HepG2 (cell line): ENCODE data around the gene EVA1A. TPM values are rescaled to one million over a fixed set of nuclear protein-coding genes. Genes with fewer than 3 reads are reported as not detected.

Source experiments
- DDIT3 ChIP-seq: sonication (generic); formaldehyde crosslinking; IDR thresholded peaks from 2 replicates; pipeline ENCODE4 v1.4.0; 2020; ENCODE audit warnings: mild to moderate bottlenecking, missing genetic modification reagents
- EHMT2 ChIP-seq: fragments of 200-600 bp; sonication (generic); IDR thresholded peaks from 2 replicates; pipeline ENCODE4 v1.7.0; 2017; ENCODE audit warnings: antibody characterized with exemption, low read depth, low read length, borderline replicate concordance
- ERF ChIP-seq: IDR thresholded peaks from 2 replicates; pipeline ENCODE4 v1.6.1; 2018; ENCODE audit warnings: missing biosample characterization, missing genetic modification reagents
- FLYWCH1 ChIP-seq: sonication (generic); formaldehyde crosslinking; IDR thresholded peaks from 2 replicates; pipeline ENCODE4 v1.8.1; 2023; ENCODE audit warnings: mild to moderate bottlenecking, missing genetic modification reagents
- HES4 ChIP-seq: sonication (generic); formaldehyde crosslinking; IDR thresholded peaks from 2 replicates; pipeline ENCODE4 v1.9.0; 2021; ENCODE audit warnings: mild to moderate bottlenecking, missing genetic modification reagents, borderline replicate concordance
- HOXD1 ChIP-seq: sonication (generic); formaldehyde crosslinking; IDR thresholded peaks from 2 replicates; pipeline ENCODE4 v1.5.0; 2020; ENCODE audit warnings: missing genetic modification reagents
- MLLT10 ChIP-seq: sonication (generic); formaldehyde crosslinking; IDR thresholded peaks from 2 replicates; pipeline ENCODE4 v1.4.0; 2020; ENCODE audit warnings: missing genetic modification reagents
- NFYB ChIP-seq: sonication (generic); formaldehyde crosslinking; IDR thresholded peaks from 2 replicates; pipeline ENCODE4 v1.4.0; 2020; ENCODE audit warnings: missing genetic modification reagents
- PAF1 ChIP-seq: IDR thresholded peaks from 2 replicates; pipeline ENCODE4 v1.6.1; 2016; ENCODE audit warnings: missing genetic modification reagents, missing compliant biosample characterization
- REXO4 ChIP-seq: sonication (generic); formaldehyde crosslinking; IDR thresholded peaks from 2 replicates; pipeline ENCODE4 v1.8.0; 2022; ENCODE audit warnings: missing genetic modification reagents, mild to moderate bottlenecking, borderline replicate concordance
- RFX3 ChIP-seq: IDR thresholded peaks from 2 replicates; pipeline ENCODE4 v1.6.1; 2016; ENCODE audit warnings: missing biosample characterization, missing genetic modification reagents
- SAP130 ChIP-seq: IDR thresholded peaks from 2 replicates; pipeline ENCODE4 v1.6.1; 2016; ENCODE audit warnings: low read depth
- SMARCE1 ChIP-seq: fragments of 450-650 bp; IDR thresholded peaks from 2 replicates; pipeline ENCODE4 v1.6.1; 2017; ENCODE audit warnings: borderline replicate concordance
- SRSF1 ChIP-seq: fragments of 200-400 bp; formaldehyde crosslinking; optimal IDR thresholded peaks from 2 replicates; pipeline ENCODE3; 2017; ENCODE audit warnings: mild to moderate bottlenecking, low read depth, low read length, moderate library complexity
- ZFY ChIP-seq: sonication (generic); formaldehyde crosslinking; IDR thresholded peaks from 2 replicates; pipeline ENCODE4 v1.4.0; 2020; ENCODE audit warnings: missing genetic modification reagents
- ZMYM4 ChIP-seq: sonication (generic); formaldehyde crosslinking; IDR thresholded peaks from 2 replicates; pipeline ENCODE4 v1.8.1; 2023; ENCODE audit warnings: mild to moderate bottlenecking, missing genetic modification reagents
- ZNF326 ChIP-seq: sonication (generic); formaldehyde crosslinking; IDR thresholded peaks from 2 replicates; pipeline ENCODE4 v1.4.0; 2020; ENCODE audit warnings: missing genetic modification reagents, borderline replicate concordance
- ZNF337 ChIP-seq: sonication (generic); formaldehyde crosslinking; IDR thresholded peaks from 2 replicates; pipeline ENCODE4 v1.5.1; 2020; ENCODE audit warnings: missing genetic modification reagents, low read depth, mild to moderate bottlenecking, borderline replicate concordance
- ZNF713 ChIP-seq: sonication (generic); formaldehyde crosslinking; IDR thresholded peaks from 2 replicates; pipeline ENCODE4 v1.4.0; 2020; ENCODE audit warnings: mild to moderate bottlenecking, missing genetic modification reagents
- polyA plus RNA-seq, 8 experiments: library from polyadenylated mRNA; depleted of rRNA in 3 of 8; stranded (reverse) in 7 of 8; unstranded in 1 of 8; fragments of >200 nt; fragmentation: Illumina TruSeq in 4 of 8; extraction: Trizol in 4 of 8; gene quantifications; 2 replicates each; pipeline versions ENCODE4 v1.2.1 to v1.2.3, GENCODE V29; 2011 to 2016; ENCODE audit warnings: low read depth in 4 of 8, missing spikeins in 1 of 8, mixed read lengths in 1 of 8; ENCODE audit not compliant: insufficient read depth in 1 of 8
- total RNA-seq, 5 experiments: library from RNA; depleted of rRNA; stranded (reverse); fragments of >200 nt; fragmentation: Illumina TruSeq; extraction: Trizol; gene quantifications; 2 replicates each; pipeline ENCODE4 v1.2.3, GENCODE V29; 2016; ENCODE audit warnings: low read depth in 1 of 5
- TF ChIP-seq, protein P1 (sequence below): sonication (generic); formaldehyde crosslinking; conservative IDR thresholded peaks from 2 replicates; pipeline ENCODE4 v1.4.0; 2020; ENCODE audit warnings: missing genetic modification reagents
- TF ChIP-seq, protein P2 (sequence below): sonication (generic); formaldehyde crosslinking; IDR thresholded peaks from 2 replicates; pipeline ENCODE4 v1.4.0; 2020; ENCODE audit warnings: missing genetic modification reagents
- TF ChIP-seq, protein P3 (sequence below): sonication (generic); formaldehyde crosslinking; IDR thresholded peaks from 2 replicates; pipeline ENCODE4 v1.4.0; 2020; ENCODE audit warnings: mild to moderate bottlenecking, low read depth, missing genetic modification reagents

Gene EVA1A
- total and polyA plus RNA-seq, 2 of the 13 experiments (the other 11 are each of a cell fraction or from before 2014, with no cell fraction given): 57.5 to 57.8 TPM

DNA sequence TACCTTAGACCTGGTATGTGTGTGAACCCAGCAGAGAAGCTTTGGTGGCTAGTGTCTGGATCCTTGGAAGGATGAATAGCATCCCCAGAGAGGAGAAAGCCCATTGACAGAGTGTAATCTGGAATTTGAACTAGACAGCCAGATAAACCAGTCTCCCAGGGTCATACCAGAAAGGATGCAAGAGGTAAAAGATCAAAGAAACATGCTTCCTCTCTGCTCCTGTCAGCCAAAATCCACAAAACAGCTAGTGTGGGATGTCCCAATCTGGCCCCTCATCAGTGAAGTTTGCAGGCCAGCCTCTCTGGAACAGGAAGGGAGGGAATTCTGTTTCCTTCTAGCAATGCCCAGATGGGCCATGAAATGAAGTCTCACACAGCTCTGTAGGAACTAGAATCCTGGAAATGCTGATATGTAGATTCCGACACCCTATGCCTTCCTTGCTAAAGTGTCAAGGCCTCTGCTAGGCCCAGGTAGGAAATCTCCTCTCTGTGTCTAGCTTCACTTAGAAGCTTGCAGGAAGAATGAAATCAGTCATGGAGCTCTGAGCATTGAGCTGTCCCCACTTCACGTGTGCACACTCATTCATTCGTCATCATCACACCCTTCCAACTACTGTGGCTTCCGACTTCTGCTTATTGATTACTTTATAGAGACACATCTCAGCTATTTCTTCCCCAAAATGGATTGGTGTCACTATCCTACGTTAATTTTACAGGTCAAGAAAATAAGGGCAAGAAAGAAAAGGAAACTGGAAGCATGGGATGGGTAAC, 38.0 kb downstream of the EVA1A start (continued):
- TF ChIP-seq, protein P1, sequence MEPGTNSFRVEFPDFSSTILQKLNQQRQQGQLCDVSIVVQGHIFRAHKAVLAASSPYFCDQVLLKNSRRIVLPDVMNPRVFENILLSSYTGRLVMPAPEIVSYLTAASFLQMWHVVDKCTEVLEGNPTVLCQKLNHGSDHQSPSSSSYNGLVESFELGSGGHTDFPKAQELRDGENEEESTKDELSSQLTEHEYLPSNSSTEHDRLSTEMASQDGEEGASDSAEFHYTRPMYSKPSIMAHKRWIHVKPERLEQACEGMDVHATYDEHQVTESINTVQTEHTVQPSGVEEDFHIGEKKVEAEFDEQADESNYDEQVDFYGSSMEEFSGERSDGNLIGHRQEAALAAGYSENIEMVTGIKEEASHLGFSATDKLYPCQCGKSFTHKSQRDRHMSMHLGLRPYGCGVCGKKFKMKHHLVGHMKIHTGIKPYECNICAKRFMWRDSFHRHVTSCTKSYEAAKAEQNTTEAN (CRISPR knock-in tag): peak; percentile 74
- TF ChIP-seq ZMYM4 (CRISPR knock-in tag) (peak; percentile 93), ERF (peak; percentile 89), RFX3 (CRISPR knock-in tag) (no peak), MLLT10 (CRISPR knock-in tag) (no peak), HES4 (CRISPR knock-in tag) (no peak), SMARCE1 (no peak), REXO4 (CRISPR knock-in tag) (0 out of 2 replicates have a peak, but pooled peaks have one; percentile 43), SRSF1 (no peak), ZFY (CRISPR knock-in tag) (peak; percentile 70), ZNF337 (CRISPR knock-in tag) (peak; percentile 96; the same call in 1 of the 2 replicates), HOXD1 (CRISPR knock-in tag) (peak; percentile 86), DDIT3 (CRISPR knock-in tag) (no peak), EHMT2 (peak; percentile 22), NFYB (CRISPR knock-in tag) (no peak), FLYWCH1 (no peak), PAF1 (CRISPR knock-in tag) (no peak), ZNF326 (no peak), ZNF713 (CRISPR knock-in tag) (peak; percentile 95; the same call in 1 of the 2 replicates), SAP130 (CRISPR knock-in tag) (peak; percentile 93)
- TF ChIP-seq, protein P2, sequence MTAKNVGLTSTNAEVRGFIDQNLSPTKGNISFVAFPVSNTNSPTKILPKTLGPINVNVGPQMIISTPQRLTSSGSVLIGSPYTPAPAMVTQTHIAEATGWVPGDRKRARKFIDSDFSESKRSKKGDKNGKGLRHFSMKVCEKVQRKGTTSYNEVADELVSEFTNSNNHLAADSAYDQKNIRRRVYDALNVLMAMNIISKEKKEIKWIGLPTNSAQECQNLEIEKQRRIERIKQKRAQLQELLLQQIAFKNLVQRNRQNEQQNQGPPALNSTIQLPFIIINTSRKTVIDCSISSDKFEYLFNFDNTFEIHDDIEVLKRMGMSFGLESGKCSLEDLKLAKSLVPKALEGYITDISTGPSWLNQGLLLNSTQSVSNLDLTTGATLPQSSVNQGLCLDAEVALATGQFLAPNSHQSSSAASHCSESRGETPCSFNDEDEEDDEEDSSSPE (CRISPR knock-in tag): peak; percentile 70; the same call in 1 of the 2 replicates
- TF ChIP-seq, protein P3, sequence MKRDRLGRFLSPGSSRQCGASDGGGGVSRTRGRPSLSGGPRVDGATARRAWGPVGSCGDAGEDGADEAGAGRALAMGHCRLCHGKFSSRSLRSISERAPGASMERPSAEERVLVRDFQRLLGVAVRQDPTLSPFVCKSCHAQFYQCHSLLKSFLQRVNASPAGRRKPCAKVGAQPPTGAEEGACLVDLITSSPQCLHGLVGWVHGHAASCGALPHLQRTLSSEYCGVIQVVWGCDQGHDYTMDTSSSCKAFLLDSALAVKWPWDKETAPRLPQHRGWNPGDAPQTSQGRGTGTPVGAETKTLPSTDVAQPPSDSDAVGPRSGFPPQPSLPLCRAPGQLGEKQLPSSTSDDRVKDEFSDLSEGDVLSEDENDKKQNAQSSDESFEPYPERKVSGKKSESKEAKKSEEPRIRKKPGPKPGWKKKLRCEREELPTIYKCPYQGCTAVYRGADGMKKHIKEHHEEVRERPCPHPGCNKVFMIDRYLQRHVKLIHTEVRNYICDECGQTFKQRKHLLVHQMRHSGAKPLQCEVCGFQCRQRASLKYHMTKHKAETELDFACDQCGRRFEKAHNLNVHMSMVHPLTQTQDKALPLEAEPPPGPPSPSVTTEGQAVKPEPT: no peak
